ENCODE results near the gene COLGALT1. TPM values are rescaled to one million over a fixed set of nuclear protein-coding genes. Genes with fewer than 3 reads are reported as not detected.

Gene COLGALT1
- total RNA-seq, 1 experiment from 2014 or later = 48.5 TPM

- Histone ChIP-seq H3K79me2 (ENCODE audit: insufficient read depth, low read length) (no peaks in the 10 kb centered on the region), H3K18ac (ENCODE audit: insufficient read length, low read depth, low read length) (no peak overlapping the region), H3K56ac (ENCODE audit: insufficient read length, low read depth, low read length) (no peak overlapping the region), H3K23ac (ENCODE audit: insufficient read length, low read depth, low read length) (no peak overlapping the region), H4K8ac (replicated peaks; ENCODE audit: insufficient read length, low read depth, low read length) (no peak overlapping the region), H4K91ac (ENCODE audit: insufficient read length, low read depth, low read length) (no peak overlapping the region), H2BK5ac (ENCODE audit: insufficient read length, low read length) (no peak overlapping the region), H3K27ac (ENCODE audit: insufficient read length, low read depth, low read length) (no peak overlapping the region), H3T11ph (ENCODE audit: low read length) (no peak overlapping the region), H4K20me1 (ENCODE audit: control insufficient read depth, insufficient read depth, insufficient read length) (no peaks in the 10 kb centered on the region), H2BK20ac (ENCODE audit: low read depth, low read length, poor library complexity, severe bottlenecking) (no peak overlapping the region), H3K9me3 (ENCODE audit: control insufficient read depth, low read depth, low read length) (peaks cover 7% of the 10 kb centered on the region), H3K14ac (ENCODE audit: insufficient read depth, low read length) (no peak overlapping the region; the same call in 1 of the 2 replicates), H2BK12ac (ENCODE audit: insufficient read length, low read depth, low read length) (no peak overlapping the region), H3K79me1 (ENCODE audit: insufficient read depth, low read depth, low read length, poor library complexity, severe bottlenecking) (no peaks in the 10 kb centered on the region), H4K5ac (ENCODE audit: insufficient read length, low read depth, low read length) (no peak overlapping the region), H3K4me2 (ENCODE audit: insufficient read depth, insufficient read length, low read length) (no peak overlapping the region), H2BK15ac (ENCODE audit: low read depth, low read length) (no peak overlapping the region), H3K9ac (ENCODE audit: extremely low read depth, insufficient read length, low read length) (no peak overlapping the region), H2BK120ac (ENCODE audit: low read depth, low read length, poor library complexity, severe bottlenecking) (no peak overlapping the region), H2AFZ (ENCODE audit: low read length) (no peak overlapping the region), H3K23me2 (ENCODE audit: insufficient read length, low read depth, low read length, poor library complexity, severe bottlenecking) (peaks cover 6% of the 10 kb centered on the region), H3K4me1 (ENCODE audit: insufficient read depth, low read length) (no peaks in the 10 kb centered on the region), H3K4ac (ENCODE audit: low read depth, low read length) (no peak overlapping the region), H2AK5ac (ENCODE audit: insufficient read length, low read length) (no peak overlapping the region), H3K27me3 (ENCODE audit: insufficient read depth, low read length) (no peaks in the 10 kb centered on the region)
- peaks cover 9% of the 10 kb centered on the region in 2 experiments for H3K9me3 Mint-ChIP-seq
- H3K4me3 Mint-ChIP-seq = no peak overlapping the region
- no peak overlapping the region; a peak in 1 of 7 replicates for H3K27ac Mint-ChIP-seq
- H3K4me1 Mint-ChIP-seq = peaks cover 12 to 15% of the 10 kb centered on the region in 2 experiments
- no CpG with 5 or more reads among the region's 15 CpGs for WGBS (ENCODE audit: extremely low coverage, insufficient read length, low lambda C conversion rate)
- H3K27me3 Mint-ChIP-seq (ENCODE audit: low read depth) = no peaks in the 10 kb centered on the region; the same call in 1 of the 2 replicates
- TF ChIP-seq CTCF (conservative IDR thresholded peaks at IDR 0.05) = no peak
- DNase-seq = no peak
- H3K36me3 Mint-ChIP-seq (ENCODE audit: insufficient read depth in 1 of 3, low read depth in 3 of 3) = peaks cover 25 to 30% (median 30%) of the 10 kb centered on the region in 3 experiments
Measured at GRCh38 chr19:17515408-17516149, 39.9 kb upstream of the COLGALT1 start.
